Stimulated activated CD8-positive, alpha-beta memory T cell treated with anti-CD3 and anti-CD28 coated beads, Interleukin-15, amount 100 ng/mL, for 4 hours (primary cell): ENCODE results near the gene FAM221B.

ENCODE experiments used
- DNase-seq, 2 donors: peaks; one replicate each; pipeline ENCODE4 v3.0.0-alpha.2; 2020; ENCODE audit warnings: low read depth in 2 of 2

Gene FAM221B

DNA sequence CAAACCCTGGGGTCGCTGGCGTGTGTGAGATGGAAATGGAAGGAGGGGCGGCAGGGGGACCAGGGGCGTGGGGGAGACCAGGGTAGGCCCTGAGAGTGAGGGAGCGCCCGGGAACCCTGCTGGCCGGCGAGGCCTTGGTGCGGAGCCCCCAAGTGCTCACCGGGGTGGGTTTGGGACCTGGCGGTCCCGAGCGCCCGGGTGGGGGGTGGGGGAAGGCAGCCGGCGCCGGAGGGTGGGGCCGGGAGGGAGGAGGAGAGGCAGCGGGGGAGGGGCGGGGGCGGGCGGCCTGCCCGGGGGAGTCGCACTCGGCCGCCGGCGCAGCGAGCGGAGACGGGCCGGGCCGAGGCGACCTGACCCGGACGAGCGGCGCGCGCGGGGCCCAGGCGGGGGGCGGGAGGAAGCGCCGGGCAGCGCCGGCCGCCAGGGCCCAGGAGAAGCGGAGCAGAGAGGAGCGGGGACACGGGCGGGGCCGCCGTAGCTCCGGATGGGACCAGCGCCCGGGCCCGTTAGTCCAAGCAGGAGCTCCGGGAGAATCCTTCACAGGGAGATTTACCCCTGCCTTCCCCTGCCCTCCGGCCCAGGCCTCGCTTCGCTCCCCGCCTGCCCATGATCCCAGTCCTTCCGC is 37.1 kb downstream of the FAM221B start, which contains the start of gene NPR2:
NPR2 (plus strand) TSS at position 295 of the 625 bp plus-strand sequence. CDS start 818 bp downstream, outside the sequence.
- DNase-seq = no peak

DNA sequence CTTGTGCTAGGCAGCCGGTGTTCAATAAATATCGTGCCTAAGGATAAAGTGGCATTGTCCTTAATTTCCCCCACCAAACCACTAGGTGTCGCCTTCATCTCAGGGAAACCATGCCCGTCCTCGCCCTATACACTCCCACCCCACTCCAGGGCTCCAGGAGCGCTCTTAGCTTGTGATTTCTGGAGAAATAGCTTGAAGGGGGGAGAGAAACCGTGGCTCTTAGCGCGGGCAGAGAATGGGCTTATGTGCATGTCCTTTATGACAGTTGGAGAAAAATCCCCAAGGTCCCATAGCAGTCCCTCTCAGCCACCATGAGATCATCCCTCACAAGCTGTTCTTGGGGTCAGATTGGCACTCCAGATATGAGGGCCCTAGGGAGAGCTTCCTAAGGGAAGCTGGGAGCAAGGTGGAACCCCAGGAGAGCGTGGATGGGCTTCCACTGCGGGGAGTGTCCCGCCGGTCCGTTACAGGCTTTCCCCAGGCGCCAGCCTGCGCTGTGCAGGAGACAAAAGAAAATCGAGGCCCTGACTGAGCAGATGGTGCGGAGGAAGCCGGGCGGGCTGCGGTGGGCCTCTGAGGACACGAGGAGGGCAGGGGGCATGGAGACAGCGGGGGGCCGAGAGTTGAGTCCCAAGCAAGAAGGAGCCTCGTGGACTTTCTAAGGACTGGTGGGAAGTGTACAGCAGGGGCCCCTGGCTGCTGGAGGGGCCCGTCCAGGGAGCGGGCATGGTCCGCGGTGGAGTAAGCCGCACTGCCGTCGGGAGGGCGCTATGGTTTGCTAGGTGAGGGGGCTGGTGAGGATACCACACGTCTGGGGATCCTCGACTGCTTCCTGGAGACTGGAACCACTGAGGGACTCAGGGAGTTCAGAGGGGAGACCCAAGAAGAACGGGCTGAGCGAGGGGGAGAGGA is 37.9 kb downstream of the FAM221B start:
- DNase-seq = peak in 1 of 2 donors; percentile 29

GRCh38 chr9:35790025-35790384 is 38.5 kb downstream of the FAM221B start:
- DNase-seq = no peak

- no peak for DNase-seq
Measured at GRCh38 chr9:35789541-35789940, 39.0 kb downstream of the FAM221B start.

DNA sequence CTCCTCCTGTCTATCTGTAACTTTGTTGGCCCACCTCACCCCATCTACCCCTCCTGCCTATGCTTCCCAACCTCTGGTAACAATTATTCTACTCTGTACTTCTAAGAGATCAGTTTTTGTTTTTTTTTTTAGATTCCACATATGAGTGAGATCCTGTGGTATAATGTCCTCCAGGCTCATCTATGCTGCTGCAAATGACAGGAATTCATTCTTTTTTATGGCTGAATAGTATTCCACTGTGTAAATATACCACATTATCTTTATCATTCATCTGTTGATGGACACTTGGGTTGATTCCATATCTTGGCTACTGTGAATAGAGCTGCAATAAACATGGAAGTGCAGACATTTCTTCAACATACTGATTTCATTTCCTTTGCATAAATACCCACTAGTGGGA is 45.1 kb downstream of the FAM221B start:
- no peak for DNase-seq

- DNase-seq = no peak
Measured at GRCh38 chr9:35781066-35781465, 47.5 kb downstream of the FAM221B start.

- DNase-seq = no peak
Measured at GRCh38 chr9:35778496-35778895, 50.0 kb downstream of the FAM221B start.

- no peak for DNase-seq
Measured at GRCh38 chr9:35776018-35776417, 52.5 kb downstream of the FAM221B start.

DNA sequence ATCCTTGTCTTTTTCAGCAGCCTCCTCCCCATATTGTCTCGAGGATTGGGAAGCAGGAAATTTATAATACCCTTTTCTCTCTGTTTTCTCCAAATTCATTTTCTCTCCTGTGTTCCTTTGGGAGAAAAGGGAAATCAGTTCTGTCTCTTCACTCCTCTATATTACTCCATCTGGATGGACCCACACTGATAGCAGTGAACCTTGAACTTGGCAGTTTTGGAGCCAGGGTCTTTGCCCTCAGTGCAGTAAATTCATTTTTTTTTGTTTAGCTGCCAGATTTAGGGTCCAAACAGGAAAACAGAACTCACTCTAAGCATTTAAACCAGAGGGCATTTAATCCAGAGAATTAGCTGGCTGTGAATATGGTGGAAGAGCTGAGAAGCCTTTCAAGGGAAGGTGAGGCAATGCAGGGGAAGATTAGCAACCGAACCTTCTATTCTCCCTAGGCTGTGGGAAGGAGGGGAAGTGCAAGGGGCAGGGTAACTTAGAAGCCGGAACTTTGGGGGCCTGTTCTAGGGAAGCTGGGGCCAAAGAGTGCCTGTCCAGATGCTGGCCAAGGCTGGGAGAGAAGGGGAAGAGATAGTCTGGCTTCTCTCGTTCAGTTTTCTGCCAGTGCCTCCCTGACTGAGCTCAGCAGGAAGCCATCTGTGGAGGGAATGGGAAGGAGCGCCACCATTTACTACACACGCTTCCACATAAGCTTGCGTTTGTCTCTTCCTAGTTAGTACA is 53.5 kb downstream of the FAM221B start:
- DNase-seq = no peak

DNA sequence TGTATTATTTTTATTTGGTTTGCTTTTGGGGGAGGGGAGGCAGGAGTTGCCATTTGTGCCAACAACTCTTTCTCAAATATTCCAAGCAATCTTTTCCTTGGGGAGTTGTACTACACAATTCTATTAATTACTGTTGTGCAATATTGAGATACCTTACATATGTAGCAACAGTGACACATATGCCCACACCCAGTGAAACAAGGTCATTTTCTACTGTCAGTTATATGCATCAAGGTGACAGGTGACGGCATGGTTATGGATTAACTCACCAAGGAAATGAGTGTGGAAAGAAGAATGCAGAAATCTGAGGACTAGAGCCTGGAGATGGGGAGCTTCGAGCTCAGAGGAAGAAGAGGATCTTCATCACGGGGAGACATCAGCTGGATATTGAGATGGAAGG is 56.6 kb downstream of the FAM221B start:
- DNase-seq = no peak

GRCh38 chr9:35771534-35771933 is 57.0 kb downstream of the FAM221B start:
- no peak for DNase-seq

DNA sequence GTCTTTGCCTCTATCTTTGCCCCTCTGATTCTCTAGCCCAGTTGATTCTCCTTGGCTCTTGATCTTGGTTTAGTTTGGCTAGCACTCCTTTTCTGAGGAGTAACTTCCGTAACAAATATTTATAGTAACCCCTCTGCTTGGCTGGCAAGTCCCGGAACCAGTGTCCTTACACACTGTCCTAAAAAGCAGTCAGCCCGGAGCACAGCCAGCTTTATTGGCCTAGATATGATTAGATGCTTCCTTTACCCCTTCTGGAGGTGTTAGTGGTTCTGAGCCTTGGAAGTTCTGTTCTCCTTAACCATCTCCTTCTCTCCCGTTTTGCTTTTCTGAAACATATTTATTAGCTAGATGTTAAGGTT is 57.5 kb downstream of the FAM221B start:
- no peak for DNase-seq

- no peak for DNase-seq
Measured at GRCh38 chr9:35769763-35770162, 58.8 kb downstream of the FAM221B start.

GRCh38 chr9:35767458-35767857 is 61.1 kb downstream of the FAM221B start:
- no peak for DNase-seq

DNA sequence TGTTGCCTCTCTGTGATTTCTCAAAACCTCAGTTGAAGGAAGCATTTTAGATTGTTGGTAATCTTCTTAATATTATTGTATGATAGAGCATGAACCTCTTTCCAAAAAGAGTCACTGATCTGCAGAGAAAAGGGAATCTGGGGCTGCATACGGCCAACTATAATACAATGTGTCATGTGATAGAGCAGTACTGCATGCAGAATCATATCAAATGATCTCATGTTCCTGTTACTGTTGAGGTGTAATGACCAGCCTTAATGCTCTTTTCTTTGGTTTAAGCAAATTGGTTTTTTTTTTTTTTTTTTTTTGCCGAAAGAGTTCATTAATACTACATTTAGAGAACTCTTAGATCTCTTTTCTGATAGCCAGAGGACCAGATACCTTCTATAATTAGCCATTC is 61.5 kb downstream of the FAM221B start:
- DNase-seq = no peak
